NCI-H460 (cell line): ENCODE measurements around the gene MAIP1. TPM values are rescaled to one million over a fixed set of nuclear protein-coding genes. Genes with fewer than 3 reads are reported as not detected.

Experiments used
- DNase-seq: peaks from one replicate; pipeline ENCODE4 v3.0.0-alpha.2; 2016; ENCODE audit warnings: low read depth; ENCODE audit errors: extremely low read depth
- total RNA-seq: library from RNA; depleted of rRNA; stranded (reverse); fragments of >200 nt; shearing (Covaris generic); gene quantifications from 2 replicates; pipeline ENCODE4 v1.2.3, GENCODE V29; 2014

The MAIP1 gene
- total RNA-seq, 1 experiment from 2014 or later, result 43.1 TPM

DNA sequence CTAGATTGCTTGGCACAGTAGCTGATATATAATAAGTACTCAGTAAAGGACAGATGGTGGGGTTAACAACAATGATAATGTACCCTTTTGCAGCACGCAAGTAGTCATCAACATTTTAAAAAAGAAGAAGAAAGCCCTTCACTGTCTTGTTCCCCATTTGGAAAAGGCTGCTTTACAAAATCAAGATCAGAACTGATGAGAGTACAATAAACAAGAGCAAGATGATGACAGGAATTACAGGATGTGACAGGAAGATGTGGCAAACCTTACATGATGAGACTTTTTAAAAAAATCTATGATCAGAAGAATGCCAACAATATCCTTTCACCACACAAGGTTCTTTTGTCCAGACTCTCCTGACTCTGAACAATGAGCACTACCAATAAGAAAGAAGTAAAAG is 9.2 kb upstream of the MAIP1 start:
- DNase-seq, result no peak

DNA sequence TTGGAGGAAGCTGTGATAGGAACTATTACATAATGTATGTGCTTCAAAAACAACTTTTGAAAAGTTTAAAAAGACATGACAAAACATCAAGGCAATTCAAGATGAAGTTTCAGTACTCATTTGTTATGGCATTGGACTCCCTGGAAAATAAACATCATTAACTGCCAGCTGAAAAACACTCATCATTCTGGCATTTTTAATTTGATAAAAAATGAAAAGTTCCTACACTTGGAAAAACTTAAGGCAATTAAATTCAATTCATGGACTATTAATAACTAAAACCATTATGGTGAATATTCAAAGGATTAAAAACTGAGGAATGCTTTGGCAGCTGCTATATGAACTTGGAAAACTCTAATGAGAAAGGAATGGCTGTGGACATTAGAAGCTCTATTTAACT is 8.5 kb upstream of the MAIP1 start:
- DNase-seq, result no peak

DNA sequence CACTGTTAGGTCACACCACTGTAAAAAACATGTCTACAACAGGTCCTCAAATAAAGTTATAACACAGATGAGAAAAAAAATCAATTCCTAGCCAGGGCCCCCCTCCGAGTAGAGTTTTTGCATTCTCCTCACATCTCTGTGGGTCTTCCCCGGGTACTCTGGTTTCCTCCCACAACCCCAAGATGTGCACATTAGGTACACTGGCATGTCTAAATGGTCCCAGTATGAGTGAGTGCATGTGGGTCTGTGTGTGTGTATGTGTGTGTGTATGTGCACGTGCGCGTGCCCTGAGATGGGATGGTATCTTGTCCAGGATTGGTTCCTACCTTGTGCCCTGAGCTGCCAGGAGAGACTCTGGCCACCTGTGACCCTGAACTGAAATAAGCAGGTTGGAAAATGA is 5.0 kb upstream of the MAIP1 start:
- DNase-seq, result no peak

DNA sequence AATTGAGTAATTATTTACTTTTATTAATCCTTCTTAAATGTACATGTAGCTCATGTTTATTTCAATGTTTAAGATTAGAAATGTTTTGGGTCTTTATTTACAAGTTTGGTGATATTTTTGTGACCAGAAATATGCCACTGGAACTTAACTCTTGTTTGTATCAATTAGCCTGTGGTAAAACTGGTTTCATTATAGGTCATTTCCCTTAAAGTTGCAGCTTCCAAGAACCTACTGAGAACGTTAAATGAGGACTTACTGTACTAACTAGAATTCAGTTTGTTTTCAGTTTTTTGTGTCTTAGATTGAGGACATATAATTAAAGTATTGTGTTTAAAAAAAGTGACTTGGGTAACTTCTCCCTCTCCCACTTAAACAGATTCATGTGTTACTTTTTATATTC is 4.4 kb upstream of the MAIP1 start:
- no peak for DNase-seq

DNA sequence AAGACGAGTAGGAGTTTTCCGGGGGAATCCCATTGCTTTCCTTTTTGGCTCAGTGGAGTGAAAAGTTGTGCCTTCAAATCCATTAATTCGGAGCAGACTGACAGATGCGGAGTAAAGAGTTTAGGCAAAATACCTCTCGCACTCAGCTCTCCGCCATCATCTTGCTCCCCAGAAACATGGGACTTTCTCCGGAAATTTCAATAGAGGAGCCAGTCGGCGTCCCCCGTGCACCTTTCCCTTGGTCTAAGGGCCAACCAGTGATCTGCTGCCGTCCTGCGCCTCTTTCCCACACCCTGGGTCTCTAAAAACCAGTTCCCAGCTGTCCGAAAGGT is 409 bp upstream of the MAIP1 start:
- DNase-seq, result peak; percentile 19

DNA sequence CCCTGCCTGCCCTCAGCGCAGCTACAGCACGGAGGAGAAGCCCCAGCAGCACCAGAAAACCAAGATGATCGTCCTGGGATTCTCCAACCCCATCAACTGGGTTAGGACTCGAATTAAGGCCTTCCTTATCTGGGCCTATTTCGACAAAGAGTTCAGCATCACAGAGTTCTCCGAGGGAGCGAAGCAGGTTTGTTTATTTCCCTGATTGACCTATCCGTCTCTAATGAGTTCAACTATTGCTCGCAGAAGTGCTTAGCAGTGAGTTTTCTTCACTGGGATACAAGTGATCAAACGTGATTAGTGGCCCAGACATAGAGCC is 639 bp downstream of the MAIP1 start:
- DNase-seq, result no peak

DNA sequence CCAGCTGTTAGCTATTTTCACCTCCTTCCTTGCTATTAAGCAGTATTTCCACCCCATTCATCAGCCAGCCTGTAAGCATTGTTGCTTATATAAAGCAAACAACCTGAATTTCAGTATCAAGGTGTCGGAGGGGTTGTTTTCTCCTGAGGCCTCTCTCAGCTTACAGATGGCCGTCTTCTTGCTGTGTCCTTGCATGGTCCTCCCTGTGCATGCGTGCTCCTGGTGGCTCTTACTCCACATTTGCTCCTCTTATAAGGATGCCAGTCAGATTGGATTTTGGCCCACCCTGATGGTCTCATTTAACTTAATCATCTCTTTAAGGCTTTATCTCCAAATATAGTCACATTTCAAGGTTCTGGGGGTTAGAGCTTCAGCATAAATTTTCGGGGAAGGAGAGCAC is 2.6 kb downstream of the MAIP1 start:
- no peak for DNase-seq

DNA sequence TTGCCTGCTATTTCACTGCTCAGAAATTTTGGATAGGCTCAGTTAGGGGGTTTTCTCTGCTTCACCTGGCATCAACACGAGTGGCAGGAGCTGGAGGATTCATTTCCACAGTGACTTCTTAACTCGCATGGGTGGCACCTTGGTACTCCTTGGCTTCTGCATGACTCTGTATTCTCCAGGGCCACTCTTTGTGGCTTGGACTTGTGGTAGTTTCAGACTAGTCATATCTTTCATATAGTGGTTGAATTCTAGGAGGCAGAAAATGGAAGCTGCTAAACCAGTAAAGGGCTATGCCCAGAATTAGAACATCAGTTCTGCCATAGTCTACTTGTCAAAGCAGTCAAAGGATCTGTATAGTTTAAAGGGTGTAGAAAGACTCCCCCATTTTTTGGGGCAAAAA is 6.8 kb downstream of the MAIP1 start:
- no peak for DNase-seq

DNA sequence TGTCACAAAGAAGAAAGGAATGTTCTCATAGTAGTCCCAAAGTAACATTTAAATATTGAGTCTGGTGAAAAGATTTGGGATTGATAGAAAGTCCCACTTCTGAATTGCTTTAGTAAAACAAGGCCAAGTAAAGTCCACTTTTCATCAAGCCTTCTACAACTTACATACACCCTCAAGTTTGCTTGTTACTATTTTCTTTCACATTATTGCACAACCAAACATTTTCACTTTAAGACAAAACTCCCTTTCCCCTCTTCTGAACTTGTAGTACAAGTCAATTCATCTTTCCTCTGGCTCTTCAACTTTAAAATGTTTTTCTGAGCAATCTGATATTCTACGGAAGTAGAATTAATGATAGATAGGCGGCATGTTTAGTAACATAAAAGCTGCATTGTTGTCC is 11.0 kb downstream of the MAIP1 start:
- DNase-seq, result no peak

DNA sequence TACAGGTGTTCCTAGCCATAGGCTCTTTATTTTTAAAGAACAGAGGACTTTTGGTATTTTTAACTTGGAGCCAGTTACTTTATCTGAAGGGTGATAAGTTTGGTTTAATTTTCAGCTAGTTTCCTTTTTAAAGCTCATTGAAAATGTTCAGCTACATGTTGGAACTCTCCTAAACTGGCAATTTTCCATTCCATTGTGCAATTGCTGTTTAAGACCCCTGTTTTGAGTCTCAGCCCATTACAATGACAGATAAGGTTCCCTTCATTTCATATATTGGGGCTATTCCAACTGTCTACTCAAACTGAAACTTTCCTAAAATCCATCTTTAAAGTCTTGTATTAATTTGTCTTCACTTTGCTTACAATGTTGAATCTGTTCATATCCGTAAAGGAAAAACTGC is 11.6 kb downstream of the MAIP1 start:
- DNase-seq, result no peak

DNA sequence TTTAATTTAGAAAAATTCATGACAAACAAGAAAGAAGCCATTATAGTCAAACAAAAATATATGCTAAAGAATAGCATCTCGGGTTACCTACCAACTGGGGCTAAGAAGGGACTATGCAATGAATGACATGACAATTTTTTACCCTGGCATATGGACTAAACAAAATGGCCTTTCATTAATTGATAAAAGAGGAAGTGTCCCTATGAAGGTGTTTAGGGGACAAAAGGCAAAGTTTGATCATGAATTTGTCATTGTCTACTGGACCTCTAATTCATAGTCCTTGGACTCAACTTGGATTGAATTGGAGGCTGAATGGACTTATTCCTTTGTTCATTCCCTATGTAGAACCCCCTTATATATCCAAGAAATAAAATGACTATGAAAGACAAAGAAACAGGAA is 12.7 kb downstream of the MAIP1 start:
- DNase-seq, result no peak

DNA sequence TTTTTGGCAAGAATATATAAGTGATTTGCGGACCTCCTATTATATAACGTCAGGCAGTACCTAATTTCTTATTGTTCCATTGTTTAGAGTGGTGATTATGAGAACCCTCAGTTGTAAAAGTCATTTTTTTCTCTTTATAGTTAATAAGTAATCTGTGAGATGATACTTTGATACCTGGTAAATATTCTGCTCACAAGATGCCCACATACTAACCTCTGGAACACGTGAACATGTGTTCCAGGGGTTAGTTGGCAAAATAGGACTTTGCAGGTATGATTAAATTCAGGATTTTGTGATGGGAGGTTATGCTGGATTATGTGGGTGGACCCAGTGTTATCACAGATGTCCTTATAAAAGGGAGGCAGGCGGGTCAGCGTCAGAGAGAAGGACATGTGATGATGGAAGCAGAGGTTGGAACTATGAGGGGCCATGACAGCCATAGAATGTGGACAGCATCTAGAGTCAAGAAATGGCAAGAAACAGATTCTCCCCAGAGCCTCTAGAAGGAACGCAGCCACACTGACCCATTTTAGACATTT is 16.8 kb downstream of the MAIP1 start:
- DNase-seq, result no peak

DNA sequence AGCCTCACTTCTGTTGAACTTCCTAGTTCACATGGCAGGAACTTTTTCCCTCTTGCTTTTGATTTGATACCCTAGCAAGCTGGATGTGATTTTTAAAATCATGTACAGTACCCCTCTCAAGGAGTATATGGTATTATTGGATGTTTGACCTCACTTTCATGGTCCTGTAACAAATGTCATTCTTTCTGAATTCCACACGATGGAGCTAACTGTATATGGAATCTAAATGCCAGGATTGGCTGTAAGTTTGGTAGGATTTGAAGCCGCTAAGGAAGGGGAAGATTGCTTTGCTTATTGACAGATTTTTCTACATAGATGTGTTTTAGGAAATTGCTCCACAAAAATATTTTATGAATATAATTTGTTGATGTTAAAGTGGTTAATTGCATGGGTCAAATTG is 18.3 kb downstream of the MAIP1 start:
- peak; percentile 52 for DNase-seq

DNA sequence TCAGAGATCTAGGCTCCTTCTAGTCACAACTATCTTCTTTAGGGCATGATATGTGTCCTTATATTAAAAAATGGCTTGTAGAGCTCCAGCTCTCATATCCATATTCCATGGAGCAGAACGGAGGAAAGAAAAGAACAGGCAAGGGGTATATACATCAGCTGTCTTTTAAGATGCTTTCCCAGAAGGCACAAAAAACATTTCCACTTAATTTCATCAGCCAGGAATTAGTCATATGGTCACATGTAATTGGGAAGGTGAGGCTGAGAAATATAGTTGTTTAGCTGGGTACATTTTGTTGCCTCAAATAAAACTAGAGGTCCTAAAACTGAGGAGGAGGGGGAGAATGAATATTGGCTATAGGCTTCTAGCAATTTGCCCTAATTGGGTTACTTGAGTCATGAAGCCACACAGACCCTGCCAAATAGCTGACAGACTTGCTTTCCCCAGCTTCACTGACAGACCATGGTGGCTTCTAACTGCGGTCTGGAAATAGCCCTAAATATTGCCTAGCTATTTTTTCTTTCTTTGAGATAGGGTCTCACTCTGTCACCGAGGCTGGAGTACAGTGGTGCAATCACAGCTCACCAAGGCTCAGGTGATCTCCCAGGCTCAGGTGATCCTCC is 20.0 kb downstream of the MAIP1 start:
- DNase-seq, result peak; percentile 60

DNA sequence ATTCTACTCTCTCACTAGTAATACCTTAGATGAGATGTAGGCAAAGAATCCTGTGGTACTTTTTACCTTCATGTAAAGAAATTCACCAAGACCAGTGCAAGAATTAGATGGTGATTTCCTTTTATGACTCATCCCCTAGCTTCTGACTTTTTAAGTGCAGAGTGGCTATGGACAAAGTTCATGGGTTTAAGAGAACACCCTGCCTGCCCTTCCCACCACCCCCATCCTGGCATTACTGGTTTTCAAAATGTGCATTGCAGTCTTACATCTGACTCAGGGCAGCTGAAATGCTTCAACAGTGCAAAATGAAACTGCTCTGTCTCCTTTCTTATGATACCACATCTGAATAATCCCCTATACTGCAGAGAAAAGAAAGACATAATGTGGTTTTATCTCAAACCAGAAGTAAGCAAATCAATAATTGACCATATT is 22.6 kb downstream of the MAIP1 start:
- DNase-seq, result no peak

DNA sequence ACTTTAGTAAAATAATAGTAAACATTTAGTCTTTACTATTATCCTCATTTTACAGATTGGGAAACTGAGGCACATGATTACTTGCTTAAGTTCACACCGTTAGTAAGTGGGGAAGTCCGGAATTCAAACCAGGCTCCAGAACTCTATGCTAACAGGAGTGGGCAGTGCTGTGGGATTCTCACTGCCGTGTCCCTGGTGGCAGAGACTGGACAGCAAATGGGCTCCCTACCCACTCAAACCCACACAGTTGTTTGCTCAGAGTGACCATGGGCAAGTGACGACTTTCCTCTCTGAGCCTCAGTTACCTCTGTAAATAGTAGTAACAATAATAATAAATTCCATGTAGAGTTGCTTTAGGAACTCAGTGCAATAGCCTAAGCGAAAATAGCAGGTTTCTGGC is 24.0 kb downstream of the MAIP1 start:
- no peak for DNase-seq

DNA sequence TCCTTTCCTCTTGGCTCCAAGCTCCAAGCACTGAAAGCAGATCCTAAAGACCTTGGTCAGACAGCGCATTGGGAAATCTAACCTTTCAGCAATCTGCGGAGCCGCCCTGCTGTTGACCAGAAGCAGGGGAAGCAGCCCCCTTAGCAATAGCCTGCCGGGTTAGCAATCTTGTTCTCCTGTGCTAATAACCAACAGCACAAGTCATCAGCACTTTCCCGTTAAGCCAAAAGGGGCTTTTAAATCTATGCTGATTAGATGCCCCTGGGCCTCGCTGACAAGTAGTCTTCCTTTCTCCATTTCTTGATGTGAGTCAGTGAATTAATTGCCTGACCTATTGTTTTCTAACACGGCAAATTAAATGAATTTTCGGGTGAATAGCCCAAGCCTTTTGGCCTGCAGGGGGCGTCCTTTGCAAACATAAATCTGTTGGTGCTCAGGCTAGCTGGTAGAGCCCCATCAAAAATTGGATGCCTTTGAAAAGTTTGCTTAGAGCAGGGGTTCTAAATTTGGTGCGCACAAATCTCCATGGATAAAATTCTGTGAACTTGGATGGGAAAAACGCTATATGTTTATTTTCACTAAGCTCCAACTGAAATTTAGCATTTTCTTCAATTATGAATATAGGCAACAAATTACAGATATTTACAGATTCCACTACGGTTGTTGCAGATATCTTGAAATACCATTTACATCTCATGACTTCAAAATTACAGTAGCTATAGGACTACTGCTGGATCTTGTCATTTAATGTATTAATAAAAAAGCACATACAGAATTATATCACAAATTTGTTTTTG is 24.6 kb downstream of the MAIP1 start:
- DNase-seq, result peak; percentile 73

DNA sequence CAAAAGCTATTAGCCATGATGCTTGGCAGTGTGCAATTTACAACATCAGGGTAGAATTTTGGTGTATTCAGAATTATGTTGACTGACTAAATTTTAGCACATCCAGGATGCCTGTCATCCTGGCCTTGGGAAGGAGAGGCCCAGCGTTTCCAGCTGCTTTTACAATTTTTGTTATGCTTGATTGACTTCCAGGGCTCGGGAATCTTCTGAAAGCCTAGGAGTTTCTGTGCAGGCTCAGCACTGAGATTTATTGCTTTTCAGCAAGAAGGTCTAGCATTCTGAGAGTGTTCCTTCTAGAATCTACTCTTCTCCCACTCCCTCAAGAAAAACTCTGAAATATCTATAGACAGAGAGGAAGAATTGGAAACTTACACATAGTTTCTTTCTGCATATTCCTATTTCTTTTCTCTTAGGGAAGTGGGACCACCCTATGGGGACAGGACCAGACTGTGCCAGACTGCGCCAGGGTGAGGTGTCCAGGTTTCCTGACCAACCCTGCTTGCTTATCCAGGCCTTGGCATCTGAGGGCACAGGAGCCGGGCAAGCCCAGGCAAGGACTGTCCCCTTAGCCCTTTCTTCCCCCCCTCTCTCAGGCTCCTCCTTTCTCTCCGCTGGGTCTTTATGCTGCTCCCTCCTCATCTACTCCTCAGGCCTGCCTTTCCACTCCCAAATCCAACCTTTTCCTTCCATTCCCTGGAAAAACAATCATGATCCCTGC is 26.9 kb downstream of the MAIP1 start:
- DNase-seq, result no peak

DNA sequence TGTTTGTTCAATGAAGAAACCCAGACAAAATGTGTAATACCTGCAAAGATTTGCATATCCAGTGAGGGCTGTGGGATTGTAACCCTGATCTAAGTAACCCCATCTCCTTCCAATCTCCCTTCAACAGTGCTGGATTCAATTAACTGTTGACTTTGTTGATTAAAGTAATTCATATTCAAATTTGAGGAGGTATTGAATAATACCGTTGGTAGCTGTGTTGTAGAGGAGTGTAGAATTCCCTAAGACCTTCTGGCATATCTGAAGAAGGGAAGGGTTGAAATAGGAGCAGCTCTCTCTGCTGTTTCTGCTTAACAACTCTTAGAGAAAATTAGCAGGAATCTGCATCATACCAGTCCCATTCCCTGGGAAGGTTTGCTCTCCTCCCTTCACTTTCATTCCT is 28.2 kb downstream of the MAIP1 start:
- DNase-seq, result no peak

DNA sequence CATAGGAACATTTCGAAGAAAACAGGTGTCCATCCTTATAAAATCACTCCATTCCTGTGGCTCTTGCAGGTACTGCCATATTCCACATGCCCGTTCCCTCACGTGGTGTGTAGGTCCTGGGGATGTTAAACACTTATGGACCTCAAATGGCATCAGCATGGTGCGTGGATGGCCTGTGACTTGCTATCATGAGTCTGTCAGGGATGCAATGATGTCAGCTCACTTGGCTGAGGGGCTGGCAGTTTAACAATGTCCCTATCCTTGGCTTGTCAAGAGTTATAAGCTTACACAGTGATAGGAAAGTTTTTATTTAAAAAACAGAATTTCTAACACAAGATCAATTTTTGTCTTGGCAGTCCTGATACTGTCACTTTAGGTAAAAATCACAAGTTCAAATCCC is 28.8 kb downstream of the MAIP1 start:
- no peak for DNase-seq

DNA sequence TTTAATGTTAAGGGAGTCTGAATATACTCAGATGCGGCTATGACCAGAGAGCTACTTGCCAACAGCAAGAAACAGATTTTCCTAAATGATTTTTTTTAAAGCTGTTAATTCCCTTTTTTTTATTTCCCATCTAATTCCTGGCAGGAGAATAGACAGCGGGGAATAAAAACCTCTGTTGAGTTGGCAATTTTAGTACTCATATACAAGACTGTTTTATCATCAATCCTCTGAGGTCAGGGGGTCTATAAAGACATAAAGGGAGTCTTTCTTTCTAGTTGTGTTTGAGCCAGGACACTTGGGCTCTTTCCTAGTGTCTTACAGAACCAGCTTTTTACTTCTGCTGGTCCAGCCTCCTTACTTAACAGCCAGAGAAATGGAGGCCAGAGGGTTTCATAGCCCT is 29.4 kb downstream of the MAIP1 start:
- no peak for DNase-seq

DNA sequence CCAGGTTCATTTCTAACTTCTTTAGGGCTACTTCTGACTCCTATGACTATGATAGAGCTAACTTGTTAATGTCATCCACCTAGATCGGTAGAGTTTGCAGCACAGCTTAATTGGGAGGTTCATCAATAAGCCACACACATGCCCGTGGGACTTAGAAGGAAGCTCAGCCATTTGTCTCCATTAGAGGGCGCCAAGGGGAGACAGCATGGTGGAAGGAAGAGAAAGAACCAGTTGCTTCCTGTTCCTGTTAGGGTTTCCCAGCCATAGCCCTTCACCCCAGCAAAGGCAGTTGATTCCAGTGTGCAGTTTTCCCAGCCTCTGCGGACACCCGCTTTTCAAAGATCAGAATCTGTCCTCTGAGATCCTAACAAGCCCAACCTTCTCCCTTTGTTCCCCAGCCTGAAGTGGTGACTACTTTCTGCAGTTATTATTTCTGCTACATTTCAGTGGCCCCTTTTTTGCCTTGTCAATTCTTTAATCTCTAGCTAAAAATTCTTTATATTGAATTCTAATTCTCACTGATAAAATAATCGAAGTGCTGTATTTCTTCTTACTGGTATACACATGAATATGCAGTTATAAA is 30.3 kb downstream of the MAIP1 start:
- peak; percentile 83 for DNase-seq
